Activated T-helper 1 cell treated with anti-CD3 and anti-CD28 coated beads, Interleukin-2, amount 50 U/mL, for 16 hours (primary cell): Measurements from ENCODE around the gene WEE2.
"Not testable (repeated sequence)": the region's sequence is repeated elsewhere in the genome, so short reads cannot be mapped to it uniquely, and the experiment has no call there.

ENCODE experiments used
- DNase-seq, 2 donors: peaks; one replicate each; pipeline ENCODE4 v3.0.0-alpha.2; 2020; ENCODE audit warnings: low read depth in 1 of 2, low spot score in 1 of 2

The WEE2 gene

DNA sequence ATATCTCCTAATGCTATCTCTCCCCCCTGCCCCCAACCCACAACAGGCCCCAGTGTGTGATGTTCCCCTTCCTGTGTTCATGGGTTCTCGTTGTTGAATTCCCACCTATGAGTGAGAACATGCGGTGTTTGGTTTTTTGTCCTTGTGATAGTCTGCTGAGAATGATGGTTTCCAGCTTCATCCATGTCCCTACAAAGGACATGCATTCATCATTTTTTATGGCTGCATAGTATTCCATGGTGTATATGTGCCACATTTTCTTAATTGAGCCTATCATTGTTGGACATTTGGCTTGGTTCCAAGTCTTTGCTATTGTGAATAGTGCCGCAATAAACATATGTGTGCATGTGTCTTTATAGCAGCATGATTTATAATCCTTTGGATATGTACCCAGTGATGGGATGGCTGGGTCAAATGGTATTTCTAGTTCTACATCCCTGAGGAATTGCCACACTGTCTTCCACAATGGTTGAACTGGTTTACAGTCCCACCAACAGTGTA lies 62.0 kb downstream of the WEE2 start:
- DNase-seq: not testable (repeated sequence)

DNA sequence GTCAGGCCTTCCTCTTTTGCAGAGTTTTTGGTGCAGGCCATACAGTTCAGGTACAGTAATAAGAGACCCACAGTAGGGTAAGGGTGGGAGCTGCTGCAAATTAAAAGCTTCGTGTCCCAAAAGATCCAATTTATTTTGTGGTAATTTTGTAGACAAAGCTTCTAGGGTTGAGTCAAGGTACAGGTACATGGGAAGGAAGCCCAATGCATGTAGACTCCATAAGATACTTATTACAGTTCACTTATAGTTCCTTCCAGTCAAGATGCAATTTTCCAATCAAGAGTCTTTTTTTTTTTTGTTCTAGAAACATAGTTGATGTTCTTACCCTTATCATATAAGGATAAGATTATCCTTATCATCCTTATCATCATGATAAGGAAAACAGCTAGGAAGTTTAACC lies 68.2 kb downstream of the WEE2 start, which contains the start of gene TAS2R4:
Gene TAS2R4, plus strand, starts transcription at position 301 of the 400 bp plus-strand sequence. CDS start 1,815 bp downstream, outside the sequence.
- DNase-seq: no peak
